GM12878 (cell line): ENCODE data around the gene USH1G. TPM values are rescaled to one million over a fixed set of nuclear protein-coding genes. Genes with fewer than 3 reads are reported as not detected.

Experiments used
- ATAC-seq: fragments of 200-7000 bp; cut with Tn5 transposase; 3 replicates; pipeline ENCODE4 v1.9.1; 2020; ENCODE audit warnings: mild to moderate bottlenecking, moderate library complexity
- BruUV-seq: library from RNA; stranded (reverse); fragments of 400-500 nt; replicated peaks from 2 replicates; lab custom pipeline; 2021; lab: Mats Ljungman, UMichigan
- CTCF ChIA-PET: fragments of 300-600 bp; sonication (Branson Sonifier 250); formaldehyde crosslinking; extraction: SDS; loops from one replicate; lab custom pipeline; 2021; ENCODE audit warnings: inconsistent platforms; lab: Yijun Ruan, JAX
- POLR2A ChIA-PET: fragments of 350-600 bp; formaldehyde crosslinking; extraction: SDS; loops from one replicate; lab custom pipeline; 2021; ENCODE audit warnings: inconsistent platforms; lab: Charles Lee
- RAD21 ChIA-PET: fragments of 300-600 bp; sonication (Branson Sonifier 250); formaldehyde crosslinking; loops from one replicate; lab custom pipeline; 2023; ENCODE audit warnings: antibody characterized with exemption; ENCODE audit not compliant: unreplicated experiment; lab: Charles Lee
- SMC1A ChIA-PET: fragments of 300-600 bp; sonication (Branson Sonifier 250); formaldehyde crosslinking; loops from one replicate; lab custom pipeline; 2023; ENCODE audit not compliant: unreplicated experiment, uncharacterized antibody; lab: Charles Lee
- DNase-seq: peaks from one replicate; pipeline ENCODE4 v3.0.0-alpha.2; 2011; ENCODE audit warnings: low read depth, low spot score
- FAIRE-seq: peaks from 3 replicates; lab custom pipeline; 2011; peaks lifted over from hg19 to GRCh38; lab: Jason Lieb, UNC
- H2AFZ ChIP-seq: 2 replicates; pipeline ENCODE4 v1.6.0; 2011; ENCODE audit warnings: low read depth, low read length, control low read depth; ENCODE audit not compliant: control insufficient read depth
- H3K27ac ChIP-seq: 2 replicates; pipeline ENCODE4 v1.5.1; 2011; ENCODE audit warnings: control low read depth; ENCODE audit not compliant: control insufficient read depth, insufficient read depth
- H3K27me3 ChIP-seq, 2 experiments: replicated peaks in 1 of 2; 2 replicates each; pipeline versions ENCODE4 v1.6.0 to v1.6.1; 2011; ENCODE audit warnings: low read length in 1 of 2; ENCODE audit not compliant: control insufficient read depth in 2 of 2, insufficient read depth in 2 of 2
- H3K36me3 ChIP-seq, 2 experiments: 2 replicates each; pipeline ENCODE4 v1.5.1; 2011; ENCODE audit warnings: low read length in 1 of 2; ENCODE audit not compliant: control insufficient read depth in 2 of 2, insufficient read depth in 2 of 2
- H3K4me1 ChIP-seq: 2 replicates; pipeline ENCODE4 v1.6.1; 2011; ENCODE audit warnings: mild to moderate bottlenecking, low read length, moderate library complexity, mixed read lengths; ENCODE audit not compliant: control insufficient read depth, insufficient read depth
- H3K4me2 ChIP-seq: 2 replicates; pipeline ENCODE4 v1.6.0; 2011; ENCODE audit warnings: control low read depth; ENCODE audit not compliant: control insufficient read depth, insufficient read depth
- H3K4me3 ChIP-seq: fragments of 200-600 bp; sonication (generic); 2 replicates; pipeline ENCODE4 v1.5.1; 2016
- H3K79me2 ChIP-seq: 2 replicates; pipeline ENCODE4 v1.6.0; 2011; ENCODE audit warnings: low read length; ENCODE audit not compliant: control insufficient read depth, insufficient read depth
- H3K9ac ChIP-seq: 2 replicates; pipeline ENCODE4 v1.8.0; 2011; ENCODE audit warnings: low read length, control low read depth, mixed read lengths; ENCODE audit not compliant: control insufficient read depth, insufficient read depth
- H3K9me3 ChIP-seq: replicated peaks from 3 replicates; pipeline ENCODE4 v1.5.1; 2011; ENCODE audit warnings: mild to moderate bottlenecking, low read length; ENCODE audit not compliant: control insufficient read depth, insufficient read depth
- H4K20me1 ChIP-seq: 2 replicates; pipeline ENCODE4 v1.6.0; 2011; ENCODE audit not compliant: control insufficient read depth, insufficient read depth
- ASH2L ChIP-seq: fragments of 300-600, 200-600 bp; sonication (generic); IDR thresholded peaks from 2 replicates; pipeline ENCODE4 v1.6.1; 2017; ENCODE audit warnings: low read depth, mild to moderate bottlenecking, borderline replicate concordance
- BMI1 ChIP-seq: fragments of 450-650 bp; IDR thresholded peaks from 2 replicates; pipeline ENCODE4 v1.6.1; 2016; ENCODE audit warnings: mild to moderate bottlenecking, moderate library complexity, borderline replicate concordance
- CTCF ChIP-seq, 3 experiments: IDR thresholded peaks in 2 of 3; conservative IDR thresholded peaks in 1 of 3; 2 replicates each; pipeline ENCODE4 v1.5.1; 2011; ENCODE audit warnings: low read depth in 3 of 3, low read length in 3 of 3, mild to moderate bottlenecking in 3 of 3, control low read depth in 2 of 3, moderate library complexity in 2 of 3, inconsistent platforms in 1 of 3, mixed read lengths in 1 of 3; ENCODE audit not compliant: control insufficient read depth in 2 of 3, insufficient read depth in 1 of 3; ENCODE audit errors: extremely low read depth in 1 of 3
- RAD21 ChIP-seq: IDR thresholded peaks from 2 replicates; pipeline ENCODE4 v1.6.1; 2011; ENCODE audit warnings: mild to moderate bottlenecking, low read depth, low read length, moderate library complexity; ENCODE audit not compliant: insufficient read depth
- RELB ChIP-seq: fragments of 450-650 bp; IDR thresholded peaks from 2 replicates; pipeline ENCODE4 v1.6.1; 2017; ENCODE audit warnings: low read depth, mild to moderate bottlenecking, moderate library complexity
- SMC3 ChIP-seq: IDR thresholded peaks from 2 replicates; pipeline ENCODE4 v1.6.1; 2011; ENCODE audit warnings: low read length, improper control_type of control experiment, borderline replicate concordance
- WRNIP1 ChIP-seq: IDR thresholded peaks from 2 replicates; pipeline ENCODE4 v1.6.1; 2011; ENCODE audit warnings: low read depth, low read length, improper control_type of control experiment, borderline replicate concordance
- WGBS: methylation state at CpG from one replicate; pipeline ENCODE4 v1.1.6; 2016; ENCODE audit warnings: low lambda C conversion rate; ENCODE audit not compliant: insufficient replicate concordance, insufficient coverage; ENCODE audit errors: missing lambda C conversion rate; 5-methylcytosine and 5-hydroxymethylcytosine counted together
- in situ Hi-C: fragments of 300-500 bp; cut with MboI; formaldehyde crosslinking; loops from 9 replicates; pipeline ENCODE4 v1.14.3; 2018; ENCODE audit warnings: mixed read lengths
- intact Hi-C: fragments of 100-400 bp; cut with micrococcal nuclease; formaldehyde crosslinking; loops from one replicate; pipeline ENCODE4 v1.14.2; 2022; ENCODE audit not compliant: unreplicated experiment
- polyA plus RNA-seq, 11 experiments: library from polyadenylated mRNA; depleted of rRNA in 4 of 11; unstranded in 6 of 11; stranded (reverse) in 5 of 11; fragments of >200 nt; fragmentation: Nextera tagmentation in 4 of 11; fragmentation: Illumina TruSeq in 1 of 11; extraction: Ambion mirVana in 4 of 11; extraction: Trizol in 1 of 11; gene quantifications; 1 replicate in 1 of 11; 2 replicates in 10 of 11; pipeline versions ENCODE4 v1.2.1 to v1.2.3, GENCODE V29; 2011 to 2016; ENCODE audit warnings: inconsistent platforms in 2 of 11, missing spikeins in 2 of 11, low read depth in 1 of 11
- total RNA-seq, 4 experiments: library from RNA; depleted of rRNA in 3 of 4; stranded (reverse); fragments of >200 nt in 3 of 4; fragmentation: Illumina TruSeq in 1 of 4; extraction: Trizol in 1 of 4; gene quantifications; 2 replicates each; pipeline versions ENCODE4 v1.2.1 to v1.2.3, GENCODE V29; 2013 to 2021

USH1G gene
- total and polyA plus RNA-seq, 10 of the 15 experiments (the other 5 are each of a cell fraction or from before 2014, with no cell fraction given), result 0.05 to 0.62 (median 0.09) TPM; not detected in 7

GRCh38 chr17:74919440-74920305, 3.4 kb downstream of the USH1G start:
- DNase-seq, result no peak
- ChIA-PET SMC1A (interaction anchor here (0.5 to 3.0 kb wide), 5 partner anchors 38 to 1438 kb away, joined by 3 to 10 read pairs (median 3); no protein-coding TSS in a partner anchor), RAD21 (interaction anchor here (0.9 to 8.1 kb wide), 6 partner anchors 9 to 128 kb away, joined by 3 to 73 read pairs (median 4); no protein-coding TSS in a partner anchor), POLR2A (no interaction called here), CTCF (interaction anchor here (0.6 to 12.6 kb wide), 4 partner anchors 12 to 1475 kb away, joined by 3 to 274 read pairs (median 3); no protein-coding TSS in a partner anchor)
- TF ChIP-seq BMI1, result no peak
- TF ChIP-seq ASH2L, result no peak
- peak; percentile 67 for TF ChIP-seq RAD21
- peak; percentile 31 to 42 (median 42); a peak in 4 of 6 replicates for TF ChIP-seq CTCF (IDR thresholded peaks at IDR 0.05 in 2 of 3, conservative IDR thresholded peaks at IDR 0.05 in 1 of 3; ENCODE audit: control insufficient read depth in 2 of 3, extremely low read depth in 1 of 3, insufficient read depth in 1 of 3, low read depth in 3 of 3, low read length in 3 of 3)
- TF ChIP-seq SMC3, result 0 out of 2 replicates have a peak, but pooled peaks have one; percentile 6
- TF ChIP-seq WRNIP1, result no peak
- no peak for TF ChIP-seq RELB
- in situ Hi-C loops (loop anchor here (5.0 kb wide), 1 partner anchor 38 kb away; no protein-coding TSS in a partner anchor), intact Hi-C loops (no loop called here)
- 66% methylated on average over 57 of the region's 67 CpGs for WGBS
- ATAC-seq, result 0 out of 3 replicates have a peak, but pooled peaks have one; percentile 19
- no TSS peak for BruUV-seq
- no peak overlapping the region for H3K27ac ChIP-seq
- no peak overlapping the region for H3K9ac ChIP-seq
- H3K79me2 ChIP-seq, result no peaks in the 10 kb centered on the region
- H3K9me3 ChIP-seq, result no peaks in the 10 kb centered on the region
- no peak overlapping the region for H3K4me2 ChIP-seq
- no peaks in the 10 kb centered on the region for H4K20me1 ChIP-seq
- no peaks in the 10 kb centered on the region for H3K4me1 ChIP-seq
- H3K27me3 ChIP-seq, result peaks cover 10 to 13% of the 10 kb centered on the region in 2 experiments
- no peak overlapping the region for H3K4me3 ChIP-seq
- no peaks in the 10 kb centered on the region for H3K36me3 ChIP-seq
- H2AFZ ChIP-seq, result no peak overlapping the region
- no peak for FAIRE-seq
